Activated CD4-positive, CD25-positive, alpha-beta regulatory T cell treated with anti-CD3 and anti-CD28 coated beads, Interleukin-2, amount 50 U/mL, for 72 hours (primary cell): Measurements from ENCODE around the gene TLCD1.
"Not testable (repeated sequence)": the region's sequence is repeated elsewhere in the genome, so short reads cannot be mapped to it uniquely, and the experiment has no call there.

ENCODE experiments used
- DNase-seq: peaks from one replicate; pipeline ENCODE4 v3.0.0; 2021

The TLCD1 gene

DNA sequence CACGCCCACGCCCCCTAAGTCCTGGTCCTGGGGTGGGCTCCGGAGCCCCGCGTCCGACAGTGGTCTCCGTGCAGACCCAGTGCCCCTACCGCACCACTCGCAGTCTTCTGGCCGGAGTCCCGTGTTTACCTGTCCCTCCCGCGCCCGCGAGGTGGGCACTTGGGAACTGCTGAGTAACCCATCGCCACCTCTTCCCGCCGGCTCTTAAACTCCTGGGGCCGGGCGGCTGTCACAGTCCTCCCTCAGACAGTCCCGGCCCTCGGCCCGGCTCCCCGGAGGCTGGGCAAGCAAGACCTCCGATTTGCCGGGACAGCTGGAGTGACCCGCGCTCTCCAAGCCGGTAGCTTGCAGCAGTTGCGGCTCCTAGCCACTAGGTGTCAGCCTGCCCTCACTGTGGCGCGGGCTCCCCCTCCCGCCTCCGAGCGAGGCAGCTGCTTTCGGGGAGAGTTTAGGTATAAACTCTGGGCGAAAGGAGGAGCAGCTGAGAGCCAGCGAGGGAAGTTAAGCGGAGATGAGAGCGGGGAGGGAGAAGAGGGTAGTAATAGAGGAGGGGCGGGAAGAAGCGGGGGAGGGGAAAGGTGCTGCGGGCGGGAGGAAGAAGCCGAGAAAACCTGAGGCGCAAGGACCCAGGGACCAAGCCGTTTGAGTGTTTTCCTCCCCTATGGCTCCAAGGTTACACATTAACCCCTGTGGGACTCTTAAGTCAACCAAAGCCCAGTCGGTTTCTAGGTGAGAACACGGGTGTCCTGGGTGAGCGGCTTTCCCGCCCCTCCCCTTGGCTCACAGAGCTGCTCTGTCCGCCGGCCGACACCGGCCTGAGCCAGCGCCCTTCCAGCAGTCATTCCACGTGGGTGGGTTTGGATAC is 826 bp upstream of the TLCD1 start:
- DNase-seq = peak; percentile 91

DNA sequence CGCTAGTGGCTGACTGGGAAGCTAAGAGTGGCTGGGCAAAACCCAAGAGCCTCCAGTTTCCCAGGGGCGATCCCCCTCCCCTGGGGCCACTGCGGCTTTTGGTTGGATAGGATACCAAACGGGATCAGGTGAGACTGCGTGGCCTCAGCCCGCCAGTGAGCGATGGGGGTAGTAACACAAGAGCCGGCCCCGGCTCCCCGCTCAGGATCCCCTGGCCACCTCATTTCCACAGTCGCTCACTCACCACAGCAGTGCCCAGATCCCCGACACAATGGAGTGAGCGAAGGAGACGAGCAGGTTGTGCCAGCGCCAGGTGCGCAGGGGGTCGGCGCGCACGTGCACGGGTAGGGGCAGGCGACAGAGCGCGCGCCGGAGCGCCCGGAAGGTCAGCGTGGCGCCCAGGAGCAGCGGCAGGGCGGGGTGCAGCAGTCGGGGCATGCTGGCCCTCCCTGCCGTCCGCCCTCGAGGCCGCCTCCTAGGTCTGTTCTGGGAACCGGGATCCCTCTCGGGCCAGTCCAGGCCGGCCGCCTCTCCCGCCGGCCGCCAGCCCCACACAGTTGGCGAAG is 290 bp downstream of the TLCD1 start:
- DNase-seq = no peak

DNA sequence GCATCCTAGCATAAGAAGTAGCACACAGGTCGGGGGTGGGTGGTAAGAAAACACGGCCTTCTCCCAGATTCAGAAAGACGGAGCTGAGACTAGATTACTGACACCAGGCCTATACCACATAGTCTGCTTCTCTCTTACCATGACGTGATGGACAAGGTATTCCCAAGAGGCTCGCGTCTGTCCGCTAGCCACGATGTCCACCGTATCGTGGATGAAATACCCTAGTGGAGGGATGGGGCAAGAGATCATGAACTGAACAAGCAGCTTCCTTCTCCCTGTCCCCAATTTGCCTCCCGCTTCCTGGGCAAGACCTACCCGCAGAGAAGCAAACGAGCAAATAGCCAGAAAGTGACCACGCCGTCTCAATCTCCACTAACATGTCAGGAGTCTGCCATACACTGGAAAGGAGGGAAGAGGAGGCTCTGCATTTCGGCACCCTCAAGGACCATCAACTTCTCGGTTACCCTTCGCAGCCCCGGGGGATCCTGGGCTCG is 820 bp downstream of the TLCD1 start:
- DNase-seq = no peak

DNA sequence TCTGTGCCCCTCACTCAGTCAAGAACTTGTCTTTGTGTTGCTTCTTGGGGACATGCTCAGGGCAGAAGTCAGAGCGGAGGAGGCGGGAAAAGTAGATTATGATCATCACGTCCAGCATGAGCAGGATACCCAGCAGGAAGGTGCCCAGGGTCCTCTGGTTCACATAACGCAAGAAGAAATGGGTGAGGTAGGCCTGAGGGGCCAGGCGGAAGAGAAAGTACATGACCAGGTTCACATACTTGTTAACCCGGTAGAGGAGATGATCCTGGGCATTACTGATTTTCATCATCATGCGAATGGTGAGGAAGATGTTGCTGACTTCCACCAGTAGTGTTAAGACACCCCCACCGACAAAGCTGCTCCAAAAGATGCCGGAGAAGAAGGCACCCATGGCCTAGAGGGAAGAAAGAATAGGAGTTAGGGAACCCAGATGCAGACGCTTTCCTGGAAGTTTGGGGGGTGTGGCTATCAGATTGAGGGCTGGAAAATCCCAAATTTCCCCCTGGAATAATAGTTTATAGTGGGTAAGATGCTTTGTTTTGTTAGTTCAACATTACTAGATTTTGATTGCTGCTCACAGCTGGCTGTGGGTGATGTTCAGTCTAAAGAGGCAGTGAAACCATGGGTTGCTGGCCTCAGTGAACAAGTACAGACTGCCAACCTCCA is 1.4 kb downstream of the TLCD1 start:
- no peak for DNase-seq

DNA sequence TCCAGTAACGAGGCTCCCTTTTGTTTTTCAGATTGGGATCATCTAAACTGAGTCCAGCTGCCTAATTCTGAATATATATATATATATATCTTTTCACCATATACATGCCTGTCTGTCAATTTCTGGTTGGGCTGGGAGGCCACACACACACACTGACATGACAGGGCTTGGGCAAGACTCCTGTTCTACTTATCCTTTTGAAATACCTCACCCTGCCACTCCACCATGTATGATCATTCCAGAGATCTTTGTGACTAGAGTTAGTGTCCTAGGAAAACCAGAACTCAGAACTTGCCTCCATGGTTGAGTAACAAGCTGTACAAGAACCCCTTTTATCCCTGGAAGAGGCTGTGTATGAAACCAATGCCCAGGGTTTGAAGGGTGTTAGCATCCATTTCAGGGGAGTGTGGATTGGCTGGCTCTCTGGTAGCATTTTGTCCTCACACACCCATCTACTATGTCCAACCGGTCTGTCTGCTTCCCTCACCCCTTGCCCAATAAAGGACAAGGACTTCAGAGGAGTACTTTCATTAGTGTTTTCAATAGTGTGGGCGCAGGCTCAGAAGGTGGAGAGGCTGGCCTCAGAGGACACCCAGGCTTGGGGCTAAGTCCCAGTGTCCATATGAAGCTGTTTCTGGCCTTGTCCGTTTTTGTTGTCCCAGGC is 2.1 kb downstream of the TLCD1 start:
- not testable (repeated sequence) for DNase-seq

DNA sequence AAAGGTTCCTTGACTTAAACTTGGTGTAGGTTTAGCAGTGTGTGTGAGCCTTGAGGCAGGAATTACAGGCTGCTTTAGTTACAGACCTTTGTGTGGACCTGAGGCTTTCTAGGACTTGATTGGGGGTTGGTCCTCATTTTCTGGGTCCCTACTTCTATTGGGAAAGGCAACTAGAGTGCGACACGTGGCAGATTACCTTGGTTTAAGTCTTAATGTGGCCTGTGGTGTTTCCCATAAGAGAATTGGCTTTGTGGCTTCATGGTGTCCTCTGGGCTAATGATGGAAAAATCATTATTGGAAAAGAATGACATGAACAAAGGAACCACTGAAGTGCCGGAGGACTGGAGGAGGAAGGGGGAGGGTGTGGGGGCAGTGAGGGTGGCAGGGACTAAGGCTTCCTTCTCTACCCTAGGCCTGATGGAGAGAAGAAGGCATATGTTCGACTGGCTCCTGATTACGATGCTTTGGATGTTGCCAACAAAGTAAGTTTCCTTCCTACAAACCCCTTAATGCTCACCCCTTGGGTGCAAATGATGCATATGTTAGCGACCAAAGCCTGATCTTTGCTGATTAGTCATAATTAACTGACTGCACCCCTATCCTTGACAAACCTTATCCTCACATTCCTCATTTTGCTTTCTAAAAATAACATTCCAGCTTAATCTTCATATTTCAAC is 2.7 kb downstream of the TLCD1 start:
- DNase-seq = no peak

DNA sequence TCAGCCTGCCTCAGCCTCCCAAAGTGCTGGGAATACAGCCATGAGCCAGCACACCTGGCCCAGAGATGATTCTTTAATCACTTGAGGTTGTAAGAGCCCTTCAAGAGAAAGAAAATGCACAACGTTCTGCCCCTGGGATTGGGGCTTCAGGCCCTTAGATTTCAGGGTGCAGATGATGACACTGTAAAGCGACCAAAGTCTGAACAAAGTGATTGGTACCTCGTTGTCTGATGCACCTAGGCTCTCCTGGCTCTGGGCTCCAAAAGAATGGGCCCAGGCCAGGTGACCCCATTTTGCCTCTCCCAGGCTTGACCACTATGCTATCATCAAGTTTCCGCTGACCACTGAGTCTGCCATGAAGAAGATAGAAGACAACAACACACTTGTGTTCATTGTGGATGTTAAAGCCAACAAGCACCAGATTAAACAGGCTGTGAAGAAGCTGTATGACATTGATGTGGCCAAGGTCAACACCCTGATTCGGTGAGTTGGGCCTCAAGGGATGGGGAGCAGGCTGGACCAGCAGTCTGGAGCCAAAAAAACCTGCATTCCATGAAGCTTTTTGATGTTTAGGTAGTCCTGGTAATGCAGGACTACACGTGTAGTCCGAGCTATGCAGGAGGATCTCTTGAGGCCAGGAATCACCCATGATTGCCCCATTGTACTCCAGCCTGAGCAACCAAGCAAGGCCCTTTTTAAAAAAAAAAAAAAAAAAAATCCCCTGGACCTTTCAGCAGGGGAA is 3.4 kb downstream of the TLCD1 start:
- DNase-seq = no peak

DNA sequence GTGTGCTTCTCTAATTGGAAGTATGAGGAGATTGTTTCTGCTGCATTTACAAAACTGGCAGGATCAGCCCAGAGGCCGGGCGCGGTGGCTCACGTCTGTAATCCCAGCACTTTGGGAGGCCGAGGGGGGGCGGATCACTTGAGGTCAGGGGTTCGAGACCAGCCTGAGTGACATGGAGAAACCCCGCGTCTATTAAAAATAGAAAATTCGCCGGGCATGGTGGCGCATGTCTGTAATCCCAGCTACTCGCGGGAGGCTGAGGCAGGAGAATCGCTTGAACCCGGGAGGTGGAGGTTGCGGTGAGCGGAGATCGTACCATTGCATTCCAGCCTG is 5.1 kb downstream of the TLCD1 start:
- not testable (repeated sequence) for DNase-seq

DNA sequence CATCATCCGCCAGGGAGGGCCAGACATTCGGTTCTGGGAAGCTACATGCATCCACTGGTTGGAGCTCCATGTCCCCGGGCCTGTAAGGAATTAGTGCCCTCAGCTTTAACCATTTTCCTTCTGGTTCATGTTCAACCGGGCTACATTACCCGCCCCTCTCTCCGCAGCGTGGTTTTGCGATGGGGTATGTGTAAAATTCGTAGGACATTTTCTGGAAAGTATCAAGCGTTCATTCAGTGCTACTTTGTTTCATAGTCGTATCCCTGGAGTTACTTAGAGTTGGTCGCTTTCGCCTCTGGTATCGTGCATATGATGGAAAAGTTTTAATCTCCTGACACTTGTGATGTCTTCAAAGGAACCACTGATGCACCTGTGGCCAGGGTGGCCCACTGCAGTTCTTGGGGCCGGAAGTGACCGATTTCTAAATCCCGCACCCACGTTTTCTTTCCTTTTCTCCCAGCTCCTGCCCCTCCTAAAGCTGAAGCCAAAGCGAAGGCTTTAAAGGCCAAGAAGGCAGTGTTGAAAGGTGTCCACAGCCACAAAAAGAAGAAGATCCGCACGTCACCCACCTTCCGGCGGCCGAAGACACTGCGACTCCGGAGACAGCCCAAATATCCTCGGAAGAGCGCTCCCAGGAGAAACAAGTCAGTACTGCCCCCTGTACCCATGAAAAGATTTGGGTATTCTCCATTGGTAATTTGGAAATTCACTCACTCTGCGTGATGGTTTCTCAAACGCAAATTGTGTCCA is 5.6 kb downstream of the TLCD1 start:
- DNase-seq = no peak

DNA sequence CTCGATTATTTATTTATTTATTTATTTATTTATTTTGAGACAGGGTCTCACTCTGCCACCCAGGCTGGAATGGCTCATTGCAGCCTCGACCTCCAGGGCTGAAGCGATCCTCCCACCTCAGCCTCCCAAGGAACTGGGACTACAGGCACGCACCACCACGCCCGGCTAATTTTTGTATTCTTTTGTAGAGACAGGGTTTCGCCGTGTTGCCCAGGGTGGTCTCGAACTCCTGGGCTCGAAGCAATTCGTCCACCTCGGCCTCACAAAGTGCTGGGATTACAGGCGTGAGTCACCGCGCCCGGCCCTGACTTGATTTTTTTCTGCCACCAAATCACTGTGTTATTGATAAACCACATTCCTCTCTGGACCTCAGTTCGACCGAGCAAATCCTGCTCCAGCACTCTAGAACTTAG is 7.0 kb downstream of the TLCD1 start:
- no peak for DNase-seq

DNA sequence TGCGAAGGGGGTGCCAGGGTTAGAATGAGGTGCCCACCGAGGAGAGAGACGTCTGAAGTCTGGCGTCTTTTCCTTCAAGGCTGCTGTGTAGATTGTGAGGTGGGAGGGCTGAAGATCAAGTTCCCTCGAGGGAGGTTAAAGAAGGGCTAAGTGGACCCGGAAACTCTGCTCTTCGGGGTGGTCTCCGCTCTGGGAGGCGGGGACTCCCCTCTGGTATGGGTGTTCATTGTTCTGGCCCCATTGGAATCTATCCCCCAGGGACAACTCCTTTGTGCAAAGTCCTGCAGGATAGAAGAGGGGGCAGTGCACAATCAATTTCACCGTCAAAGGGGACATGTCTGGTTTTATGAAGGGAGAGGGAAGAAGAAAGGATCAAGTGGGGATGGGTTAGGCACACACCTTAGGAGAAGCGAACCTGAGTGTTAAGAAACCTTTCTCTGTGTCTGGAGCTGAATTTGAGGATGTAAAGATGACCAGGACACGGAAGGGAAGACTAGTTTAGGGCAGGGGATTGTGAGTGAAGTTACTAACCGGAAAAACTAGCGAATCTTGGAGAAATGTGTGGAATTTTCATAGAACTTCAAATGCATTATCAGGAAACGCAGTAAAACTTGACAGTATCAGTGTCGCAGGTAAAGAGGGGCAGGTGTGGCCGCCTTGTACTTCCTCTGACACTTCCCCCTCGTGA is 7.6 kb downstream of the TLCD1 start:
- DNase-seq = no peak

DNA sequence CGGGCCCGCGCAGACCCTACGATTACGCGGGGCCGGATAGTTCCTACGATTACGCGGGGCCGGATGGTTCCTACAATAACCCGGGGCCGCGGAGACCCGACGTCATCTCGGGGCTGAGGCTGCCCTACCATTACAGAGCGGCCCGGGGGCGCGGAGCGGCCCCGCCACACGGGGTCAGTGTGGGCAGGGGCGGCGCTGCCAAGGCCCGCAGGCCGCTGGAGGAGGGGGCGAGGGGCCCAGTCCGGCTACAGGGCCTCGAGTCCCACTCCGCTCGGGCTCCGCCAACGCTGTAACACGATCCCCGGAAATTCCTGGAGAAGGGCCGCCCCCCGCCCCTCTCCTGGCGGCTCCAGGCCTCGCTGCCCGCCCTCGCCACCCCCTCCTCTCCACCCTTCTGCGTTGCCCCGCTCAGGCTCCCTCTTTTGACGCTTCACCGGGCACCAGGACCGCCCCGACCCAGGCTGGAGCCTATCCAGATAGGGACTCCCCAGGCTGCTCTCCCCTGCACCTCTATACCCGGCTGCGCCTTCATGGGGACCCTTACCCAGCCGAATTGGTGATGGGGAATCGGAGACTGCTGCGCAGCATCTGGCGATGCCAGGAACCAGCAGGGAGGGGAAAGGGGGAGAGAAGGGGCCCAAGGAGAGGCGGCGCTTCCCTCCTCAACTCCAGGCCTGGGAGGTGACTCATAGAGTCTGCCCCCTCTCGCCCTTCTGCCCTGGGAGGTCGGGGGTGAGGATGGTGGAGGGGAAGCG is 8.3 kb downstream of the TLCD1 start, which contains the start of gene RAB34:
TSS of gene RAB34 (minus strand) at position 291 of the 755 bp plus-strand sequence. CDS start 602 bp downstream, outside the sequence.
- no peak for DNase-seq

DNA sequence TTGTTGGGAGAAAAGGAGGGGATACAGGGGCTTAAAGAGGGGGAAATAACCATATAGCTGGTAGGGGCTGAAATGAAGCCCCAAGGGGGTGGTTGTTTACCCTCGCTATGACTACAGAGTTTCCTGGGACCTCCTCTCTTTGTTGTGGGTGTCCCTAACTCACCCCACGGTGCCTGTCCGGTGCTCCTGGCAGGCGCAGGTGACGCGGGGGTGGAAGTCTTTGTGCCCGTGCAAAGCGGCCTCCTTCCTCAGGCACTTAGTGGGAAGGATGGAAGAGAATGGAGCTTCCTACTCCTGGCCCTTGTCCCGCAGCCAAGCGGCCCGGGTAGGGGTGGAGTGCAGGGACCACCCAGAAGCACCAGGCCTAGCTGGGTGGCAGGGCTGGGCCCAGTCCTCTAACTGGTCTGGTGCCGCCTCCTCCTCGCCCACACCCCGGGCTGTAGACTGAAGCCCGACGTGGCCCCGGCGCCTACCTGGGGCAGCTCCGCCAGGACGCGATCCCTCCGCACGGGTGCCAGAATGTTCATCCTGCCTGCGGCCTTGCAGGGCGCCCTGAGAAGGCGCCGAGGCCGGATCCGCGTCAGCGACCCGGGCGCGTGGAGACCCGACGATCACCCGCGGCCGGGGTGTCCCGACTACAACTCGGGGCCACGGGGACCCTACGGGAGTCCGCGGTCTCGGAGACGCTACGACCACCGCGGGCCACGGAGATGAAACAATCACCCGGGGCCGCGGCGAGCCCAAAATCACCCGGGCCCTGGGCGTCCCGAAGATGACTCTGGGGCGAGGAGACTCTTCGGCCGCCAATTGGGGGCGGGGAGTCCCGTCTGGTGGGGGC is 9.1 kb downstream of the TLCD1 start:
- DNase-seq = no peak

DNA sequence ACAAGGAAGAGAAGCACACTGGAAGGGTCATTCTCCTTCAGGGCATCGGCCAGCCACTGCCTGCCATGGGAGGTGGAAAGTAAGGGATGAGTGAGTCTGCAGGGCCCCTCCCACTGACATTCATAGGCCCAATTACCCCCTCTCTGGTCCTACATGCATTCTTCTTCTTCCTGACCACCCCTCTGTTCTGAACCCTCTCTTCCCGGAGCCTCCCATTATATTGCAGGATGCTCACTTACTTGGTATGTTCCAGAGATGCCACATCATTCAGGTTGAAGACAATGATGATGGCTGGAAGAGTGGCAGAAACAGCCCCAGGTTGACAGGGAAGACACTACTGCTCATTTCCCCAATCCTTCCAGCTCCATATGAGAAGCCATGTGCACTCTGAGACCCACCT is 10.8 kb downstream of the TLCD1 start:
- no peak for DNase-seq

DNA sequence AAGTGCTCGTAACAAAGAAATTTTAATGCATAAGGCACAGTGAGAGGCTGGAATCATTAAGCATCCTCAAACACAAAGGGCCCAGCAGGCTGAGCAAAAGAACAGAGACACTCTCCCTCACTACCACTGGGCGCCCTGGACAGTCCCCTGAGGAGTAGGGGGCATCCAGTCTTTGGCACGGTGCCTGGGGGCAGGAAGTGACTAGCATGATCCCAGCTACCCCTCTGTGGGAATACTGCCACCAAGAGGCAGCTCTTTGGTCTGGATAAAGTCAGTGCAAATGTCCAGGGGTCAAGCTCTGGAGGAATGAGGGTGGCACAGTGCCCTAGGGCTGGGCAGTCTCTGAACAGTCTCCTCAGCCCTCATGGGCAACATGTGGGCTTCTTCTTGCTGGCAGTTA is 11.8 kb downstream of the TLCD1 start:
- no peak for DNase-seq

DNA sequence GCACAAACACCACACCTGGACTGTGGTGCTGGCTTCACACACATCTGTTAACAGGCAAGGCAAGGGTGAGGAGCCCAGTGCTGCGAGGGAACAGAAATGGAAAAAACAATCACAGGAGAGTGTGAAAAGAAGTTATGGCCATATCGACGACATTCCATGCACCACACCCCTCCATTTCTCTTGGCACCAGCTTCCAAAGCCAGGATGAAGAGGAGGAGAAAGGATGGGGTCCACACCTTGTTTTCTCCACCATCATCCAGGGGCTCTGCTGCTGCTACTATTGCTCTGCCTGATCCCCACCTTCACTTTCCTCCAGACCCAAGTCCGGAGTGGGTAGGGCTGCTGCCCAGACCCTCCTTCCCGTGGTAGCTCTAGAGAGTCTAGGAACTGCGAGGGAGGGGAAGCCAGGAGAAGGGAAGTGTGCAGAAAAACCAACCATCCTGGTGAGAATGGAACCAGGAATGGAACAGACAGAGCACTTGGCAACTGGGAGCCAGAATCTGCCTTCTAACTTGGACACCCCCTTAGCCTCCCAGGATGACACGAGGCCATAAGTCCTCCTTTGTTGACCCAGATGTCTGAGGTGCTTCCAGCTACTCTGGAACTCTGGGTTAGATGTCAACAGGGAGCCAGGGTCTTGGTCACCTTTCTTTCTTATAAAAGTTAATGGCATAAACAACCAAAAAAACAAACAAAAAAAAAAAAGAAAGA is 13.2 kb downstream of the TLCD1 start:
- DNase-seq = no peak

DNA sequence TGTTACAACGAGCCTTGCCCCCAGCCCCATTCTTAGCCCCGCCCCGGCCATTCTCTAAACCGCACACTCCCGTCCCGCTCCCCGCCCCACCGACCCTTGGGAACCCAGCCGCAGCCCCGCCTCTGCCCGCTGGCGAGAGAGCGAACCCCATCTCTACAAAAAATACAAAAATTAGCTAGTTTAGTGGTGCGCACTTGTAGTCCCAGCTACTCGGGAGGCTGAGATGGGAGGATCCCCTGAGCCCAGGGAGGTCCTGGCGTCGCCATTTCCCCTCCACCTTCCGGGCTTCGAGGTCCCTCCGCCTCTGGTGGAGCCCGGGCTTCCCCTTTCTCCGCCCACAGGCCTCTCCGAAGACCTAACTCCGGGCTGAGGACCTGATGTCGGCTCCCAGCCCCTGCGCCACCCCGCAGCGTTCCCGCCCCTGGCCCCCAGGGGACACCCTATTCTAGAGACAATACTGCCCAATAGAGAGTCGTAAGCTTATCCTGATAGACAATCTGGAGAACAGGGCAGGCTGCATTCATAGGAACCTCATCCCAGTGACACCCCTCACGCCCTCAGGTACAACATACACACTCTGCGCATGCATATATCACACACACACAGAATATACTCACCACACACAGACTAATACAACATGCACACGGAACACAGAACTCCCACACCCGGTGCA is 13.9 kb downstream of the TLCD1 start:
- DNase-seq = peak; percentile 65

DNA sequence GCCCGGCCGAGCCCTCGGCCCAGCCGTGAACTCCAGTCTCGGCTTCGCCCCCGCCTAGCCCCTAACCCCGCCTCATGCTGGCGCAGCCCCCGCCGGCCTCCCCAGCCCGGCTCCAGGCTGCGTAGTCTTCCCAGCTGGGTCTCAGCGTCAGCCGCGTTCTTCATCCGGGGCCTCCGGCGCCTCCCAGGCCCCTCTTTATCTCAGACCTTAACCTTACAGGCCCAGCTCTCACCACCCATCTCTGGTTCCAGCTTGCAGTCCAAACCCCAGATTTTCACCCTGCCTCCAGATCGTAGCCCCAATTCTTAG is 14.4 kb downstream of the TLCD1 start, which contains the start of gene PROCA1:
TSS of gene PROCA1 (minus strand) at position 166 of the 309 bp plus-strand sequence. CDS start 228 bp downstream, outside the sequence.
- no peak for DNase-seq
